ENCODE data around the gene TOM1. TPM values are rescaled to one million over a fixed set of nuclear protein-coding genes. Genes with fewer than 3 reads are reported as not detected.

TOM1 gene
- total and polyA plus RNA-seq, 3 experiments from 2014 or later, result 15.1 to 34.5 (median 17.0) TPM

DNA sequence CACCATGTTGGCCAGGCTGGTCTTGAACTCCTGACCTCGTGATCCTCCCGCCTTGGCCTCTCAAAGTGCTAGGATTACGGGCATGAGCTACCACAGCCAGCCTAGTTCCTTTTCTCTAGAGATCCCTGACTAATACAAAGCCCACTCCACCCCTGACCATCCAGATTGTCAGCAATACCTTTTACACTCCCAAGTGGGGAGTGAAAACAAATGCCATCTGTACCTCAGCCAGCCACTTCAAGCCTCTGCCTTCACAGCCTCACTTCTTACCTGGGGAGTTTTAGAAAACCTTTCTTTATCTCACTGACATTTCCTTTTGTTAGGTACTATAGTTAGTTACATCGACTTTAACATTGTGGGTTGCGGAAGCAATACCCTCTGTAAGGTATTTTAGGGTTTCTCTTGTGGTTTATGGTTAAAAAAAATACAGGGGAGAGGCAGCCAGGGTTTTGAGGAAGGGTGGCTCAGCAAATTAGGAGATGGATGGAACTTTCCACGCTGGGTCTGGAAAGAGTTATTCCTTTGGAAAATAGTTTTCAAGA is 8.9 kb downstream of the TOM1 start:
- CTCF ChIA-PET, result interaction anchor here (0.7 kb wide), 1 partner anchor 14 kb away, joined by 3 read pairs; no protein-coding TSS in a partner anchor
- no peak overlapping the region for H3K27ac ChIP-seq (ENCODE audit: low read depth, low read length)
- H3K36me3 ChIP-seq (ENCODE audit: insufficient read depth, low read length), result no peaks in the 10 kb centered on the region
- peaks cover 54% of the 10 kb centered on the region for H3K4me1 ChIP-seq (ENCODE audit: insufficient read depth, low read length)
- Mint-ChIP-seq H3K9me3 (no peaks in the 10 kb centered on the region), H3K27me3 (no peaks in the 10 kb centered on the region), H3K4me3 (peak overlapping the region in 6 of 7 donors; percentile 3 to 64 (median 46)), H3K27ac (peak overlapping the region; percentile 66 to 92 (median 88)), H3K4me1 (peaks cover 74 to 91% (median 81%) of the 10 kb centered on the region in 3 donors), H3K36me3 (peaks cover 0 to 34% (median 4%) of the 10 kb centered on the region in 3 donors)
- no peaks in the 10 kb centered on the region for H3K9me3 ChIP-seq (ENCODE audit: low read length)
- DNase-seq, result peak in 1 of 5 donors; percentile 22
- no peak overlapping the region for H3K4me3 ChIP-seq (ENCODE audit: low read length)
- no peaks in the 10 kb centered on the region for H3K27me3 ChIP-seq (ENCODE audit: insufficient read depth, low read length, poor library complexity, severe bottlenecking)
- POLR2A ChIA-PET, result interaction anchor here (0.6 kb wide), 1 partner anchor 340 kb away, joined by 3 read pairs; the partner anchor contains the start of gene APOL6

DNA sequence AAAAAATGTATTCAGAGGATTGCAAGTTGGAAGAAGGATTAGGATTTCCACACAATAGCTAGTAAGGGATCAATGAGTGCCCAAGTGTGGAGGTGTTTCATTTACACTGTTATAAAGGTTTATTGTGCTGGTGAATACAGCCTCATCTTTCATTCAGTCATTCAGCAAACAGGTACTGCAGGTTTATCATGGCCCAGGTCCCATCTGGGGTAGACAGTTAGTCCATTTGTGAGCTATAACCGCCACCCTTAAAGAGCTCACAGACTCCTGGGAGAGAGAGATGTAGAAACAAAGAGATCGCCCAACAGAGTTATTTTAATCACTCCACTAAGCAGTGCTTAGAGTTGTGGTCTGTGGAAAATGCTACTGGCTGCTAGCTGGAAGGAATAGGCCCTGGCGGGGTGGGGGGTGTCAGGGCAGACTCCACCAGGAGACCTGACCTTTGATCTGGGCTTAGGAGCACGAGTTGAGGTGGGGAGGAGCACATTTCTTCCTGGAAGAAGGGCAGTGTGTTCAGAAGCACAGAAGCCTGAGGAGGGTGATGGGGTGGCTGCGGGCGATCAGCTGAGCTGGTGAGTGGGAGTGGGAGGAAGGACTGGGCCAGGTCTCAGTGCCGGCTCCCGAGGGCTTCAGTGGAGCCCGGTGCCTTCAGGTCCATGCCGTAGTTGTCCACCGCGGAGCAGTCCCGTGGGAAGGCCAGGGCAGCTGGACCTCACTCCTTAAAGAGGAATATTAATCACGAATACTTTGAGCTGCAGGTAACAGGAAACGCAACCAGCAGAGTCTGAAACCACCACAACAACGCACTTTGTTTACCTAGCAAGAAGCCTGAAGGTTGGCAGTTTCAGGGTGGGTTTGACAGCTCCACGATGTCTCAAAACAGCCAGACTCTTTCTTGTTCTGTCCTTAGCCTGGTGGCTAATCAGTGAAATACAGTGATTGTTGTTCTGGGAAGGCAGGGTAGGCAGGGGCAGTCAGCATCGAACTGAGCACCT is 11.2 kb downstream of the TOM1 start:
- Mint-ChIP-seq H3K27me3 (no peaks in the 10 kb centered on the region), H3K4me1 (peaks cover 68 to 92% (median 84%) of the 10 kb centered on the region in 3 donors), H3K9me3 (no peaks in the 10 kb centered on the region), H3K4me3 (peak overlapping the region in 6 of 7 donors; percentile 43 to 85 (median 66)), H3K36me3 (peaks cover 0 to 32% (median 3%) of the 10 kb centered on the region in 3 donors), H3K27ac (peak overlapping the region; percentile 27 to 91 (median 76))
- H3K27ac ChIP-seq (ENCODE audit: low read depth, low read length), result no peak overlapping the region
- H3K27me3 ChIP-seq (ENCODE audit: insufficient read depth, low read length, poor library complexity, severe bottlenecking), result no peaks in the 10 kb centered on the region
- no peaks in the 10 kb centered on the region for H3K9me3 ChIP-seq (ENCODE audit: low read length)
- H3K4me3 ChIP-seq (ENCODE audit: low read length), result no peak overlapping the region
- no peaks in the 10 kb centered on the region for H3K36me3 ChIP-seq (ENCODE audit: insufficient read depth, low read length)
- CTCF ChIA-PET, result no interaction called here
- peaks cover 57% of the 10 kb centered on the region for H3K4me1 ChIP-seq (ENCODE audit: insufficient read depth, low read length)
- no peak for DNase-seq
- POLR2A ChIA-PET, result interaction anchor here (1.6 kb wide), 1 partner anchor 11 kb away, joined by 9 read pairs; the partner anchor contains the start of gene TOM1

DNA sequence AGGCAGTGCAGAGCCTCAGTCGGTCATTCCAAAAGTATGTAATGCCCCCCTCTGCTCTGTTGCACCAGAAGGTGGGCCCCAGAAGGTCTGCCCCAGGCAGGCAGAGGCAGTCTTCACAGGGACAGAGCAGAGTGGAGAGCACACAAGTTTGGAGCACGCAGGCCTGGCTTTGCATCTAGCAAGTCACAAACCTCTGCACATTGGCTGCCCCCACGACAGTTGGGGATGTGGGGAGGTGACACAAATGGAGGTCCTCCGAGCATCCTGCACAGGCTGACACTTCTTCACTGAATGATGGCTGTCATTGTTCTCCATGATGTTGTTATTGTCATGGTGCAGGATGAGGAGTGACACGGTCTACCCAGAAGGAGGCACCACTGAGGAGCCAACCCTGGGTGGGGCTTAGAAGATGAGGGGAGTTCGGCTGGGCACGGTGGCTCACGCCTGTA is 11.9 kb downstream of the TOM1 start:
- Mint-ChIP-seq H3K36me3 (peaks cover 0 to 36% (median 3%) of the 10 kb centered on the region in 3 donors), H3K9me3 (no peaks in the 10 kb centered on the region), H3K27ac (peak overlapping the region in 5 of 8 donors; percentile 19 to 91 (median 51)), H3K4me1 (peaks cover 62 to 89% (median 82%) of the 10 kb centered on the region in 3 donors), H3K4me3 (peak overlapping the region in 3 of 7 donors; percentile 24 to 64 (median 44)), H3K27me3 (no peaks in the 10 kb centered on the region)
- no peaks in the 10 kb centered on the region for H3K9me3 ChIP-seq (ENCODE audit: low read length)
- no peak for DNase-seq
- no peaks in the 10 kb centered on the region for H3K36me3 ChIP-seq (ENCODE audit: insufficient read depth, low read length)
- H3K4me1 ChIP-seq (ENCODE audit: insufficient read depth, low read length), result peaks cover 49% of the 10 kb centered on the region
- no peak overlapping the region for H3K27ac ChIP-seq (ENCODE audit: low read depth, low read length)
- POLR2A ChIA-PET, result interaction anchor here (1.6 kb wide), 1 partner anchor 12 kb away, joined by 9 read pairs; the partner anchor contains the start of gene TOM1
- H3K4me3 ChIP-seq (ENCODE audit: low read length), result no peak overlapping the region
- CTCF ChIA-PET, result no interaction called here
- no peaks in the 10 kb centered on the region for H3K27me3 ChIP-seq (ENCODE audit: insufficient read depth, low read length, poor library complexity, severe bottlenecking)

DNA sequence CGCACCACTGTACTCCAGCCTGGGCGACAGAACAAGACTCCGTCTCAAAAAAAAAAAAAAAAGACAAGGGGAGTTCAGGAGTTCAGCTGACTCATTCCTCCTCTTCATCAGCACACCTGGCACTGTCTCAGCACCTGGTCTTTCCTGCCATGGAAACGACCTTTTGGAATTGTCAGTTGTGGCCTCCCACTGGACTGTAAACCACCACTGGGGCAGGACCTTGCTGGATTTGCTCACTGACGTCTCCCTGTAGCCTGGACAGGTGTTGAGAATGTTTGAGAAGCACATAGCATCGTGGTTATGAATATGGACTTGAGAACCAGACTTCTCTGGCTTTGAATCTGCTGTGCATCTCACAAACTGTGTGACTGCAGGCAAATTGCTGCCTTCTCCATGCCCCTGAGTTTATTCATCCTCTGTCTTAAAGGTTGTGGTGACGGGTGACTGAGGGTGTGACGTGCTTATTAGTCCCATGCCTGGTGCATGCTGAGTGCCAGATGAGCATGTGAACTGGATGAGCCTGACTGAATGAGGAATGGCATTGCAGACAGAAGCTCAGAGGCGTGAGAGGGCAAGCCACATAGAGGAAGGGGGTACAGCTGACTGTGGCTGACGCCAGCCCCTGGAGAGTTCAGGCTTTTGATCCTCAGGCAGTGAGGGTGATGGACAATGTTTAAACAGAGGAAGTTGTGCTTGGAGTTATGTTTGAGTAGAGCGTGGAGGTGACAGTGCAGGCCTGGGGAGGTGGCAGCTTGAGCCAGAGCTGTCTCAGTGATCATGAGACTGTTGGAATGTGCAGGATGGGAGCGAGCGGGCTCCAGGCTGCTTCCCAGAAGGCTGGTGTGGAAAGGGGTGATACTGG is 12.7 kb downstream of the TOM1 start:
- Histone ChIP-seq H3K27ac (ENCODE audit: low read depth, low read length) (no peak overlapping the region), H3K27me3 (ENCODE audit: insufficient read depth, low read length, poor library complexity, severe bottlenecking) (no peaks in the 10 kb centered on the region), H3K4me1 (ENCODE audit: insufficient read depth, low read length) (peaks cover 41% of the 10 kb centered on the region), H3K9me3 (ENCODE audit: low read length) (no peaks in the 10 kb centered on the region), H3K36me3 (ENCODE audit: insufficient read depth, low read length) (no peaks in the 10 kb centered on the region), H3K4me3 (ENCODE audit: low read length) (no peak overlapping the region)
- no peaks in the 10 kb centered on the region for H3K9me3 Mint-ChIP-seq
- DNase-seq, result no peak
- POLR2A ChIA-PET, result interaction anchor here (1.6 kb wide), 1 partner anchor 13 kb away, joined by 9 read pairs; the partner anchor contains the start of gene TOM1
- peaks cover 54 to 80% (median 76%) of the 10 kb centered on the region in 3 donors for H3K4me1 Mint-ChIP-seq
- peak overlapping the region in 3 of 7 donors; percentile 8 to 46 (median 18) for H3K4me3 Mint-ChIP-seq
- H3K27ac Mint-ChIP-seq, result peak overlapping the region in 4 of 8 donors; percentile 15 to 83 (median 42)
- no peaks in the 10 kb centered on the region for H3K27me3 Mint-ChIP-seq
- peaks cover 0 to 44% (median 3%) of the 10 kb centered on the region in 3 donors for H3K36me3 Mint-ChIP-seq
- CTCF ChIA-PET, result no interaction called here

DNA sequence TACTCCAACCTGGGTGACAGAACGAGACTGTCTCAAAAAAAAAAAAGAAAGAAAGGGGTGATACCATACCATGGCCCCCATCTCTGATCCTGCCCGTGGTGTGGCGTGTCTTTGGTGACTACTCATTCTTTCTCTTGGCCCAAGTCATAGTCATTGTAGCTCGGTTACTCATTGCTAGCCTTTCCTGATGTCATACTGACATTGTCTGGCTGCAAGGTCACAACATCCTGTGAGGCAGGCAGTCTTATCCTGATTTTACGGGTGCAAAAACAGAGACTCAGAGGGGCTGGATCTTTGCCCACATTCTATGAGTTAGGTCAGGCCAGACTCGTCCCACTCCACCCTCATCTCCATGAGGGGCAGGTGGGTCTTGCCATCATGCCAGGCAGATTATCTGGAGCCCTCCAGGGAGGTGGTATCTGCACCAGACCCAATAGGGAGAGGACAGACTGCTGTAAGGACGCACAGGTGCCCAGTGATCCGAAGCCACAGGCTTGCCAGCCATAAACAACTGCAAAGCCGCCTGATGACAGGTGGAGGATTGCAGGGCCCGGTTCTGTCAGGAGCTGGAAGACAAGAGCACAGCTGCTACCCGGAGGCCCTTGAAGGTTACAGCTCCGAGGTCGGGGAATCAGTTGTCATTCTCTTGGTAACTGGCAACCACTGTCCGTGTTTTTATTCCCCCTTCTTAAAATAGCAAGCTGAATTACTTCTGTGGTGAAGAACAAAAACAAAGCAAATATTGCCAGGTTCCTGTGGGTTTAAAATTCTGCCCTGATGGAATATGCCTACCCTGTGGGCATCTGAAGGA is 13.8 kb downstream of the TOM1 start:
- H3K27ac Mint-ChIP-seq, result peak overlapping the region in 2 of 8 donors; percentile 32 to 59

DNA sequence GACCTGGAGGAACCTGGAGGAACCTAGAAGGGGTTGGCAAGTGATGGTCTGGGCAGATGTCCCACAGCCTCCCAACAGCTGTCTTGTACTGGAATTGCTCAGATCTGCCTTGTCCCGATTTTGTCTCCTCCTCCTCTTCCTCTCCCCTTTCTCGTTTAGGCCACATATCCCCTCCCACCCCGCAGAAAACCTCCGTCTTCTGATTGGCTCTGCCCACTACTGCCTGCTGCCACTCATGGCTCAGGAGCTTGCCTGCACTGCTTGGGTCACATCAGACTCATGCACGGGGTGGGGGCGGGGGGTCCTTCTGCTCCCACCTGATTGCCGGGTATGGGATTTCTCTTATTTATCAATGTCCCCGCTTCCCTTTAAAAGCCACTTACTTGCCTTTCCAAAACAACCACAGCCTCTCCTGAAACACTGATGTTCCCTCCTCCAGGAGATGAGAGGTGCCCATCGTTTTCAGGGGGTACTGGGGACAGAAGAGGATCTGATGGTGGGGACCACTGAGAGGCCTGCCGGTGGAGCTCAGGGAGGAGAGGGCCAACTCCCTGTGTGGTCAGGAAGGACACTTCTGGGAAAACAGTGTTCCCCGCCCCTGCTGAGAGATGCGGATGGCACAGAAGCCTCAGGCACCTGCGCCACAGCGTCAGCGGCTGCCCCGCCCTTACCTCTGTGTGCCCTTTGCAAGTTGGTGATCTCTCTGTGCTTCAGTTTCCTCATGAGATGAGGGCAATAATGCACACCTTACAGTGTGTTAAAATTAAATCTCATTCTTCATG is 14.7 kb downstream of the TOM1 start:
- H3K4me3 ChIP-seq (ENCODE audit: low read length), result no peak overlapping the region
- no peaks in the 10 kb centered on the region for H3K27me3 Mint-ChIP-seq
- no peaks in the 10 kb centered on the region for H3K9me3 ChIP-seq (ENCODE audit: low read length)
- H3K9me3 Mint-ChIP-seq, result no peaks in the 10 kb centered on the region
- H3K36me3 ChIP-seq (ENCODE audit: insufficient read depth, low read length), result peaks cover 11% of the 10 kb centered on the region
- peaks cover 38 to 61% (median 57%) of the 10 kb centered on the region in 3 donors for H3K4me1 Mint-ChIP-seq
- H3K27ac ChIP-seq (ENCODE audit: low read depth, low read length), result no peak overlapping the region
- ChIA-PET POLR2A (no interaction called here), CTCF (interaction anchor here (1.0 kb wide), 1 partner anchor 37 kb away, joined by 3 read pairs; no protein-coding TSS in a partner anchor)
- H3K27me3 ChIP-seq (ENCODE audit: insufficient read depth, low read length, poor library complexity, severe bottlenecking), result no peaks in the 10 kb centered on the region
- DNase-seq, result peak in 1 of 5 donors; percentile 36
- peak overlapping the region in 5 of 8 donors; percentile 4 to 82 (median 19) for H3K27ac Mint-ChIP-seq
- H3K4me3 Mint-ChIP-seq, result peak overlapping the region in 1 of 7 donors; percentile 30
- H3K4me1 ChIP-seq (ENCODE audit: insufficient read depth, low read length), result peaks cover 25% of the 10 kb centered on the region
- H3K36me3 Mint-ChIP-seq, result peaks cover 0 to 57% (median 3%) of the 10 kb centered on the region in 3 donors

More for the DNA sequence above, 13.8 kb downstream of the TOM1 start:
- H3K4me3 Mint-ChIP-seq, result no peak overlapping the region
- H3K4me3 ChIP-seq (ENCODE audit: low read length), result no peak overlapping the region
- peaks cover 45 to 69% (median 66%) of the 10 kb centered on the region in 3 donors for H3K4me1 Mint-ChIP-seq
- no peaks in the 10 kb centered on the region for H3K27me3 Mint-ChIP-seq
- DNase-seq, result peak in 1 of 5 donors; percentile 22
- no peaks in the 10 kb centered on the region for H3K9me3 Mint-ChIP-seq
- H3K4me1 ChIP-seq (ENCODE audit: insufficient read depth, low read length), result peaks cover 30% of the 10 kb centered on the region
- H3K27me3 ChIP-seq (ENCODE audit: insufficient read depth, low read length, poor library complexity, severe bottlenecking), result no peaks in the 10 kb centered on the region
- H3K27ac ChIP-seq (ENCODE audit: low read depth, low read length), result no peak overlapping the region
- CTCF ChIA-PET, result interaction anchor here (1.0 kb wide), 1 partner anchor 38 kb away, joined by 3 read pairs; no protein-coding TSS in a partner anchor
- H3K36me3 ChIP-seq (ENCODE audit: insufficient read depth, low read length), result peaks cover 11% of the 10 kb centered on the region
- peaks cover 0 to 53% (median 3%) of the 10 kb centered on the region in 3 donors for H3K36me3 Mint-ChIP-seq
- H3K9me3 ChIP-seq (ENCODE audit: low read length), result no peaks in the 10 kb centered on the region
- POLR2A ChIA-PET, result no interaction called here

Data from CD8-positive, alpha-beta memory T cell (primary cell).